ENCODE data around the gene COL12A1. TPM values are rescaled to one million over a fixed set of nuclear protein-coding genes. Genes with fewer than 3 reads are reported as not detected.

COL12A1 gene
- total and polyA plus RNA-seq, 2 of the 13 experiments (the other 11 are each of a cell fraction or from before 2014, with no cell fraction given) = 0.02 TPM; not detected in 1

GRCh38 chr6:75085931-75086635, 119.8 kb downstream of the COL12A1 start (continued):
- TF ChIP-seq, protein P1, sequence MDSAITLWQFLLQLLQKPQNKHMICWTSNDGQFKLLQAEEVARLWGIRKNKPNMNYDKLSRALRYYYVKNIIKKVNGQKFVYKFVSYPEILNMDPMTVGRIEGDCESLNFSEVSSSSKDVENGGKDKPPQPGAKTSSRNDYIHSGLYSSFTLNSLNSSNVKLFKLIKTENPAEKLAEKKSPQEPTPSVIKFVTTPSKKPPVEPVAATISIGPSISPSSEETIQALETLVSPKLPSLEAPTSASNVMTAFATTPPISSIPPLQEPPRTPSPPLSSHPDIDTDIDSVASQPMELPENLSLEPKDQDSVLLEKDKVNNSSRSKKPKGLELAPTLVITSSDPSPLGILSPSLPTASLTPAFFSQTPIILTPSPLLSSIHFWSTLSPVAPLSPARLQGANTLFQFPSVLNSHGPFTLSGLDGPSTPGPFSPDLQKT (CRISPR knock-in tag; IDR thresholded peaks at IDR 0.05; ENCODE audit: borderline replicate concordance) = no peak
- TF ChIP-seq ZNF598 (CRISPR knock-in tag; IDR thresholded peaks at IDR 0.05; ENCODE audit: borderline replicate concordance) = no peak
- TF ChIP-seq RFX1 (IDR thresholded peaks at IDR 0.05) = no peak
- TF ChIP-seq ZNF33B (CRISPR knock-in tag; IDR thresholded peaks at IDR 0.05) = no peak
- no peak for TF ChIP-seq ZFP37 (CRISPR knock-in tag; IDR thresholded peaks at IDR 0.05; ENCODE audit: borderline replicate concordance)
- TF ChIP-seq ZNF557 (CRISPR knock-in tag; IDR thresholded peaks at IDR 0.05) = no peak

- ATAC-seq = peak; percentile 98
- TF ChIP-seq, protein P2, sequence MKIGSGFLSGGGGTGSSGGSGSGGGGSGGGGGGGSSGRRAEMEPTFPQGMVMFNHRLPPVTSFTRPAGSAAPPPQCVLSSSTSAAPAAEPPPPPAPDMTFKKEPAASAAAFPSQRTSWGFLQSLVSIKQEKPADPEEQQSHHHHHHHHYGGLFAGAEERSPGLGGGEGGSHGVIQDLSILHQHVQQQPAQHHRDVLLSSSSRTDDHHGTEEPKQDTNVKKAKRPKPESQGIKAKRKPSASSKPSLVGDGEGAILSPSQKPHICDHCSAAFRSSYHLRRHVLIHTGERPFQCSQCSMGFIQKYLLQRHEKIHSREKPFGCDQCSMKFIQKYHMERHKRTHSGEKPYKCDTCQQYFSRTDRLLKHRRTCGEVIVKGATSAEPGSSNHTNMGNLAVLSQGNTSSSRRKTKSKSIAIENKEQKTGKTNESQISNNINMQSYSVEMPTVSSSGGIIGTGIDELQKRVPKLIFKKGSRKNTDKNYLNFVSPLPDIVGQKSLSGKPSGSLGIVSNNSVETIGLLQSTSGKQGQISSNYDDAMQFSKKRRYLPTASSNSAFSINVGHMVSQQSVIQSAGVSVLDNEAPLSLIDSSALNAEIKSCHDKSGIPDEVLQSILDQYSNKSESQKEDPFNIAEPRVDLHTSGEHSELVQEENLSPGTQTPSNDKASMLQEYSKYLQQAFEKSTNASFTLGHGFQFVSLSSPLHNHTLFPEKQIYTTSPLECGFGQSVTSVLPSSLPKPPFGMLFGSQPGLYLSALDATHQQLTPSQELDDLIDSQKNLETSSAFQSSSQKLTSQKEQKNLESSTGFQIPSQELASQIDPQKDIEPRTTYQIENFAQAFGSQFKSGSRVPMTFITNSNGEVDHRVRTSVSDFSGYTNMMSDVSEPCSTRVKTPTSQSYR (CRISPR knock-in tag; IDR thresholded peaks at IDR 0.05; ENCODE audit: borderline replicate concordance) = no peak
- TF ChIP-seq, protein P3, sequence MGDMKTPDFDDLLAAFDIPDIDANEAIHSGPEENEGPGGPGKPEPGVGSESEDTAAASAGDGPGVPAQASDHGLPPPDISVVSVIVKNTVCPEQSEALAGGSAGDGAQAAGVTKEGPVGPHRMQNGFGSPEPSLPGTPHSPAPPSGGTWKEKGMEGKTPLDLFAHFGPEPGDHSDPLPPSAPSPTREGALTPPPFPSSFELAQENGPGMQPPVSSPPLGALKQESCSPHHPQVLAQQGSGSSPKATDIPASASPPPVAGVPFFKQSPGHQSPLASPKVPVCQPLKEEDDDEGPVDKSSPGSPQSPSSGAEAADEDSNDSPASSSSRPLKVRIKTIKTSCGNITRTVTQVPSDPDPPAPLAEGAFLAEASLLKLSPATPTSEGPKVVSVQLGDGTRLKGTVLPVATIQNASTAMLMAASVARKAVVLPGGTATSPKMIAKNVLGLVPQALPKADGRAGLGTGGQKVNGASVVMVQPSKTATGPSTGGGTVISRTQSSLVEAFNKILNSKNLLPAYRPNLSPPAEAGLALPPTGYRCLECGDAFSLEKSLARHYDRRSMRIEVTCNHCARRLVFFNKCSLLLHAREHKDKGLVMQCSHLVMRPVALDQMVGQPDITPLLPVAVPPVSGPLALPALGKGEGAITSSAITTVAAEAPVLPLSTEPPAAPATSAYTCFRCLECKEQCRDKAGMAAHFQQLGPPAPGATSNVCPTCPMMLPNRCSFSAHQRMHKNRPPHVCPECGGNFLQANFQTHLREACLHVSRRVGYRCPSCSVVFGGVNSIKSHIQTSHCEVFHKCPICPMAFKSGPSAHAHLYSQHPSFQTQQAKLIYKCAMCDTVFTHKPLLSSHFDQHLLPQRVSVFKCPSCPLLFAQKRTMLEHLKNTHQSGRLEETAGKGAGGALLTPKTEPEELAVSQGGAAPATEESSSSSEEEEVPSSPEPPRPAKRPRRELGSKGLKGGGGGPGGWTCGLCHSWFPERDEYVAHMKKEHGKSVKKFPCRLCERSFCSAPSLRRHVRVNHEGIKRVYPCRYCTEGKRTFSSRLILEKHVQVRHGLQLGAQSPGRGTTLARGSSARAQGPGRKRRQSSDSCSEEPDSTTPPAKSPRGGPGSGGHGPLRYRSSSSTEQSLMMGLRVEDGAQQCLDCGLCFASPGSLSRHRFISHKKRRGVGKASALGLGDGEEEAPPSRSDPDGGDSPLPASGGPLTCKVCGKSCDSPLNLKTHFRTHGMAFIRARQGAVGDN (CRISPR knock-in tag; IDR thresholded peaks at IDR 0.05) = peak; percentile 41
- TF ChIP-seq GABPB1 (CRISPR knock-in tag; IDR thresholded peaks at IDR 0.05) (peak; percentile 27; the same call in 1 of the 2 replicates), CHD2 (IDR thresholded peaks at IDR 0.05; ENCODE audit: low read depth, low read length) (0 out of 2 replicates have a peak, but pooled peaks have one; percentile 44), MTF2 (CRISPR knock-in tag; IDR thresholded peaks at IDR 0.05; ENCODE audit: borderline replicate concordance) (no peak), FOXO1 (CRISPR knock-in tag; IDR thresholded peaks at IDR 0.05) (no peak), HNRNPLL (IDR thresholded peaks at IDR 0.05; ENCODE audit: low read depth, low read length, poor library complexity, severe bottlenecking) (peak; percentile 60), IKZF1 (IDR thresholded peaks at IDR 0.05) (no peak)
Observed at GRCh38 chr6:75084872-75085381, 120.9 kb downstream of the COL12A1 start.

More at GRCh38 chr6:75084872-75085381, 120.9 kb downstream of the COL12A1 start:
- 0% methylated on average over 5 of the region's 33 CpGs for WGBS (ENCODE audit: low lambda C conversion rate)
- no peak overlapping the region for H2AFZ ChIP-seq (ENCODE audit: low read length)
- H3K9me3 ChIP-seq (ENCODE audit: low read length) = no peaks in the 10 kb centered on the region
- peaks cover 1 to 10% of the 10 kb centered on the region in 2 experiments; a peak in 3 of 5 replicates for H3K27me3 ChIP-seq (ENCODE audit: control insufficient read depth in 1 of 2, insufficient read depth in 2 of 2, low read length in 2 of 2)
- H3K4me2 ChIP-seq (ENCODE audit: low read depth, low read length) = peak overlapping the region; percentile 59
- no TSS peak for BruUV-seq (replicated peaks)
- no peaks in the 10 kb centered on the region for H3K36me3 ChIP-seq (replicated peaks in 1 of 2; ENCODE audit: control insufficient read depth in 1 of 2, insufficient read depth in 2 of 2, low read length in 2 of 2)
- no peaks in the 10 kb centered on the region for H3K79me2 ChIP-seq (ENCODE audit: insufficient read depth, low read length)
- intact Hi-C loops (cut with micrococcal nuclease; ENCODE audit: unreplicated experiment) (no loop called here), in situ Hi-C loops (cut with HindIII; ENCODE audit: extremely low pct_ligation_motif_present, low pct_unique_long_range_greater_than_20kb) (no loop called here)
- H3K4me1 ChIP-seq (ENCODE audit: insufficient read depth, low read length) = peaks cover 11% of the 10 kb centered on the region; the same call in 1 of the 2 replicates
- no peak overlapping the region for H3K27ac ChIP-seq (ENCODE audit: extremely low read length, insufficient read depth, low read length)
- FAIRE-seq = no peak
- H3K9ac ChIP-seq (ENCODE audit: insufficient read depth, low read depth, low read length) = no peak overlapping the region
- ChIA-PET POLR2A (no interaction called here), CTCF (ENCODE audit: low intra/inter-chr PET ratio, low total read pairs) (no interaction called here)
- no peaks in the 10 kb centered on the region for H4K20me1 ChIP-seq (ENCODE audit: insufficient read depth, low read length)
- DNase-seq (ENCODE audit: low spot score) = peak; percentile 3
- peak overlapping the region in 2 of 3 experiments; percentile 12 to 51; a peak in 4 of 6 replicates for H3K4me3 ChIP-seq (replicated peaks in 1 of 3; ENCODE audit: insufficient read depth in 1 of 3, low read depth in 2 of 3, low read length in 3 of 3)
